Gastrocnemius medialis (tissue), 4 donors: ENCODE data around the gene ATAD1.

Experiments used
- POLR2A ChIP-seq, 2 donors: fragments of 450-650 bp; IDR thresholded peaks; one replicate each; pipeline ENCODE4 v1.6.1; 2017; ENCODE audit warnings: antibody characterized with exemption in 2 of 2, mild to moderate bottlenecking in 2 of 2, moderate library complexity in 2 of 2
- TF ChIP-seq, protein P1 (sequence below), 5 experiments: fragments of 450-650 bp in 3 of 5; fragments of 200-600 bp in 2 of 5; sonication (generic) in 2 of 5; IDR thresholded peaks in 4 of 5; conservative IDR thresholded peaks in 1 of 5; 1 replicate in 4 of 5; 2 replicates in 1 of 5; pipeline ENCODE4 v1.5.1; 2016 to 2019; ENCODE audit warnings: antibody characterized with exemption in 5 of 5, mild to moderate bottlenecking in 3 of 5, moderate library complexity in 3 of 5

DNA sequence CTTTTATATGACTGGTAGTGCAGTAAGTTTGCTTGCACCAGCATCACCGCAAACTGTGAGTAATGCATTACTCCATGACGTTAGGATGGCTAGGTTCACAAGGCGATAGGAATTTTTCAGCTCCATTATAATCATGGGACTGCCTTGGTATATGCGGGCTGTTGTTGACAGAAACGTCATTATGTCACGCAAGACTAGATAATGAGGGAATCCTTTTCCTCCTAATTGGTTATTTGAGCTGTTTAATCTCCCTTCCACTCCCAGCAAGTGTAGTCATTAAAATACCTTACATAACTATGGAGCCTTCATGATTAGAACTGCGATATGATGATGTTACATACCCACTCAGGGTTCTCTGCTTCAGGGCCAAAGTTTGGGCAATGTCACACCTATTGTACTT lies 28.0 kb upstream of the ATAD1 start:
- TF ChIP-seq, protein P1, sequence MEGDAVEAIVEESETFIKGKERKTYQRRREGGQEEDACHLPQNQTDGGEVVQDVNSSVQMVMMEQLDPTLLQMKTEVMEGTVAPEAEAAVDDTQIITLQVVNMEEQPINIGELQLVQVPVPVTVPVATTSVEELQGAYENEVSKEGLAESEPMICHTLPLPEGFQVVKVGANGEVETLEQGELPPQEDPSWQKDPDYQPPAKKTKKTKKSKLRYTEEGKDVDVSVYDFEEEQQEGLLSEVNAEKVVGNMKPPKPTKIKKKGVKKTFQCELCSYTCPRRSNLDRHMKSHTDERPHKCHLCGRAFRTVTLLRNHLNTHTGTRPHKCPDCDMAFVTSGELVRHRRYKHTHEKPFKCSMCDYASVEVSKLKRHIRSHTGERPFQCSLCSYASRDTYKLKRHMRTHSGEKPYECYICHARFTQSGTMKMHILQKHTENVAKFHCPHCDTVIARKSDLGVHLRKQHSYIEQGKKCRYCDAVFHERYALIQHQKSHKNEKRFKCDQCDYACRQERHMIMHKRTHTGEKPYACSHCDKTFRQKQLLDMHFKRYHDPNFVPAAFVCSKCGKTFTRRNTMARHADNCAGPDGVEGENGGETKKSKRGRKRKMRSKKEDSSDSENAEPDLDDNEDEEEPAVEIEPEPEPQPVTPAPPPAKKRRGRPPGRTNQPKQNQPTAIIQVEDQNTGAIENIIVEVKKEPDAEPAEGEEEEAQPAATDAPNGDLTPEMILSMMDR (IDR thresholded peaks at IDR 0.05 in 4 of 5, conservative IDR thresholded peaks at IDR 0.05 in 1 of 5) = no peak
- TF ChIP-seq POLR2A (IDR thresholded peaks at IDR 0.05) = no peak
